Measurements from ENCODE around the gene BORCS8.

DNA sequence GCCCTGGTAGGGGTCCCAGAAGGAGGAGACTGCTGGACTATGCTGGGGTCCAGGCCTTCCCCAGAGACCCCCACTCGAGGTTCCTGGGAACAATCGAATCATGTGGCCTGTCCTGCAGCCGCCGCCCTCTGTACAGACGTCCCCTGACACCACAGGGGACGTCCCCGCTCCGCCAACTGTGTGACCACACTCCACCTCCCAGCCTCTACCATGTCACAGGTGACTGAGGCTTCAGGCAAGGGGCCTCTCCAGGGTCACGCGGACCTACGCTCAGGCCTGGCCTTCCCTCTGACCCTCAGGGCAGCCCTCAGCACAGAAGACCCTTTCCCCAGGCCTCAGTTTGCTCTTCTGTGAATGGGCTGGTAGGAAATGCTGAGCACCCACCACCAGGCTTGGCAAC, 40.5 kb downstream of the BORCS8 start:
- TF ChIP-seq POLR2A (IDR thresholded peaks at IDR 0.05; ENCODE audit: low read depth, low read length) = no peak
- TF ChIP-seq, protein P1, sequence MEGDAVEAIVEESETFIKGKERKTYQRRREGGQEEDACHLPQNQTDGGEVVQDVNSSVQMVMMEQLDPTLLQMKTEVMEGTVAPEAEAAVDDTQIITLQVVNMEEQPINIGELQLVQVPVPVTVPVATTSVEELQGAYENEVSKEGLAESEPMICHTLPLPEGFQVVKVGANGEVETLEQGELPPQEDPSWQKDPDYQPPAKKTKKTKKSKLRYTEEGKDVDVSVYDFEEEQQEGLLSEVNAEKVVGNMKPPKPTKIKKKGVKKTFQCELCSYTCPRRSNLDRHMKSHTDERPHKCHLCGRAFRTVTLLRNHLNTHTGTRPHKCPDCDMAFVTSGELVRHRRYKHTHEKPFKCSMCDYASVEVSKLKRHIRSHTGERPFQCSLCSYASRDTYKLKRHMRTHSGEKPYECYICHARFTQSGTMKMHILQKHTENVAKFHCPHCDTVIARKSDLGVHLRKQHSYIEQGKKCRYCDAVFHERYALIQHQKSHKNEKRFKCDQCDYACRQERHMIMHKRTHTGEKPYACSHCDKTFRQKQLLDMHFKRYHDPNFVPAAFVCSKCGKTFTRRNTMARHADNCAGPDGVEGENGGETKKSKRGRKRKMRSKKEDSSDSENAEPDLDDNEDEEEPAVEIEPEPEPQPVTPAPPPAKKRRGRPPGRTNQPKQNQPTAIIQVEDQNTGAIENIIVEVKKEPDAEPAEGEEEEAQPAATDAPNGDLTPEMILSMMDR (conservative IDR thresholded peaks at IDR 0.05; ENCODE audit: low read depth, low read length) = no peak
- no peak for TF ChIP-seq SMC3 (IDR thresholded peaks at IDR 0.05; ENCODE audit: low read depth, low read length)
- no peak for TF ChIP-seq RAD21 (IDR thresholded peaks at IDR 0.05; ENCODE audit: low read length)
- TF ChIP-seq, protein P2, sequence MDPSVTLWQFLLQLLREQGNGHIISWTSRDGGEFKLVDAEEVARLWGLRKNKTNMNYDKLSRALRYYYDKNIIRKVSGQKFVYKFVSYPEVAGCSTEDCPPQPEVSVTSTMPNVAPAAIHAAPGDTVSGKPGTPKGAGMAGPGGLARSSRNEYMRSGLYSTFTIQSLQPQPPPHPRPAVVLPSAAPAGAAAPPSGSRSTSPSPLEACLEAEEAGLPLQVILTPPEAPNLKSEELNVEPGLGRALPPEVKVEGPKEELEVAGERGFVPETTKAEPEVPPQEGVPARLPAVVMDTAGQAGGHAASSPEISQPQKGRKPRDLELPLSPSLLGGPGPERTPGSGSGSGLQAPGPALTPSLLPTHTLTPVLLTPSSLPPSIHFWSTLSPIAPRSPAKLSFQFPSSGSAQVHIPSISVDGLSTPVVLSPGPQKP (IDR thresholded peaks at IDR 0.05; ENCODE audit: borderline replicate concordance, low read depth, low read length) = no peak
- TF ChIP-seq, protein P3, sequence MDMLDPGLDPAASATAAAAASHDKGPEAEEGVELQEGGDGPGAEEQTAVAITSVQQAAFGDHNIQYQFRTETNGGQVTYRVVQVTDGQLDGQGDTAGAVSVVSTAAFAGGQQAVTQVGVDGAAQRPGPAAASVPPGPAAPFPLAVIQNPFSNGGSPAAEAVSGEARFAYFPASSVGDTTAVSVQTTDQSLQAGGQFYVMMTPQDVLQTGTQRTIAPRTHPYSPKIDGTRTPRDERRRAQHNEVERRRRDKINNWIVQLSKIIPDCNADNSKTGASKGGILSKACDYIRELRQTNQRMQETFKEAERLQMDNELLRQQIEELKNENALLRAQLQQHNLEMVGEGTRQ (IDR thresholded peaks at IDR 0.05; ENCODE audit: low read depth, low read length) = no peak
- TF ChIP-seq RCOR1 (IDR thresholded peaks at IDR 0.05; ENCODE audit: insufficient replicate concordance, low read length) = no peak
- no peak for TF ChIP-seq NFE2L2 (IDR thresholded peaks at IDR 0.05; ENCODE audit: low read depth, low read length)
- no peak for TF ChIP-seq FOS (IDR thresholded peaks at IDR 0.05; ENCODE audit: low read depth, low read length)
- TF ChIP-seq CHD1 (IDR thresholded peaks at IDR 0.05; ENCODE audit: low read depth, low read length) = no peak
- TF ChIP-seq BHLHE40 (IDR thresholded peaks at IDR 0.05; ENCODE audit: low read depth, low read length) = no peak

Data from IMR-90 (cell line).